Measurements from ENCODE around the gene IVNS1ABP. TPM values are rescaled to one million over a fixed set of nuclear protein-coding genes. Genes with fewer than 3 reads are reported as not detected.
A peak's percentile ranks its signal among the peaks of the same experiment; 100 is the strongest.

IVNS1ABP gene
- total and polyA plus RNA-seq, 2 of the 13 experiments (the other 11 are each of a cell fraction or from before 2014, with no cell fraction given): 49.1 to 51.7 TPM

GRCh38 chr1:185281245-185281644, 35.8 kb downstream of the IVNS1ABP start (continued):
- TF ChIP-seq TFE3 (CRISPR knock-in tag; IDR thresholded peaks at IDR 0.05) (peak; percentile 96), ZNF614 (CRISPR knock-in tag; IDR thresholded peaks at IDR 0.05; ENCODE audit: borderline replicate concordance) (0 out of 2 replicates have a peak, but pooled peaks have one; percentile 23), ETV5 (CRISPR knock-in tag; IDR thresholded peaks at IDR 0.05; ENCODE audit: borderline replicate concordance) (peak; percentile 35; the same call in 1 of the 2 replicates), ZGPAT (CRISPR knock-in tag; IDR thresholded peaks at IDR 0.05) (0 out of 2 replicates have a peak, but pooled peaks have one; percentile 38), POGZ (CRISPR knock-in tag; IDR thresholded peaks at IDR 0.05) (0 out of 2 replicates have a peak, but pooled peaks have one; percentile 13), ZMYM4 (CRISPR knock-in tag; IDR thresholded peaks at IDR 0.05) (peak; percentile 42; the same call in 1 of the 2 replicates), AHDC1 (CRISPR knock-in tag; IDR thresholded peaks at IDR 0.05; ENCODE audit: borderline replicate concordance) (peak; percentile 38; the same call in 1 of the 2 replicates), RFXANK (CRISPR knock-in tag; IDR thresholded peaks at IDR 0.05) (0 out of 2 replicates have a peak, but pooled peaks have one; percentile 42), NR2F6 (IDR thresholded peaks at IDR 0.05) (no peak), NR2F6 (CRISPR knock-in tag; IDR thresholded peaks at IDR 0.05) (peak; percentile 19; the same call in 1 of the 2 replicates), ZNF143 (CRISPR knock-in tag; IDR thresholded peaks at IDR 0.05) (0 out of 2 replicates have a peak, but pooled peaks have one; percentile 35), SALL1 (CRISPR knock-in tag; IDR thresholded peaks at IDR 0.05) (peak; percentile 46; the same call in 1 of the 2 replicates), HNF1A (IDR thresholded peaks at IDR 0.05; ENCODE audit: low read depth) (peak; percentile 81), HNF1A (CRISPR knock-in tag; IDR thresholded peaks at IDR 0.05; ENCODE audit: borderline replicate concordance) (peak; percentile 78; the same call in 1 of the 2 replicates), TCF7 (IDR thresholded peaks at IDR 0.05; ENCODE audit: low read depth) (peak; percentile 74), ZNF749 (CRISPR knock-in tag; IDR thresholded peaks at IDR 0.05; ENCODE audit: borderline replicate concordance) (no peak), FOXA3 (CRISPR knock-in tag; IDR thresholded peaks at IDR 0.05) (peak; percentile 44; the same call in 1 of the 2 replicates)

All from HepG2 (cell line).